ENCODE data around the gene LBH.

Gene LBH

DNA sequence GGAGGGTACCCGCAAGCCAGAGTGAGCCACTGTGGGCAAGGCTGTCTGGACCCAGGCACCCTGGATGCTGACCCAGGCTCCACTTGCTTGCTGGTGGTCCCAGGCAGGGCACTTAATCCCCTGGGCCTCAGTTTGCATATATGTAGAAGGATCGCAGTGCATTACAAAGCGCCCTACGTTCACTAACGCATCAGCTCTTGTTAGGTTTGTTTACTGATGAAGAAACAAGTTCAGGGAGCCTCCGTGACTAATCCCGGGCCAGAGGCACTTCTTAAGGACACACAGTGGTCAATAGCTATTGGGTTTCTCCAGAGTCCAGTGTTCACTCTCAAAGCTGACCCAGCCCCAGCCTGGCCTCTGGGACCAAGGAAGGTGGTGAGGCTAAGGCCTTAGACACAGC, 70.2 kb downstream of the LBH start:
- CTCF ChIA-PET = interaction anchor here (0.7 to 0.9 kb wide), 2 partner anchors 10 to 104 kb away, joined by 3 read pairs; no protein-coding TSS in a partner anchor
- TF ChIP-seq ZNF384 (IDR thresholded peaks at IDR 0.05) = no peak
- no peak for TF ChIP-seq NFRKB (IDR thresholded peaks at IDR 0.05)
- no peak for TF ChIP-seq PKNOX1 (IDR thresholded peaks at IDR 0.05)
- TF ChIP-seq ELF4 (IDR thresholded peaks at IDR 0.05) = no peak
- no peak for TF ChIP-seq FOXK2 (IDR thresholded peaks at IDR 0.05)
- TF ChIP-seq TARDBP (IDR thresholded peaks at IDR 0.05) = no peak
- TF ChIP-seq LEF1 (IDR thresholded peaks at IDR 0.05; ENCODE audit: borderline replicate concordance) = no peak
- no peak for DNase-seq (ENCODE audit: extremely low spot score)
- POLR2A ChIA-PET = no interaction called here

DNA sequence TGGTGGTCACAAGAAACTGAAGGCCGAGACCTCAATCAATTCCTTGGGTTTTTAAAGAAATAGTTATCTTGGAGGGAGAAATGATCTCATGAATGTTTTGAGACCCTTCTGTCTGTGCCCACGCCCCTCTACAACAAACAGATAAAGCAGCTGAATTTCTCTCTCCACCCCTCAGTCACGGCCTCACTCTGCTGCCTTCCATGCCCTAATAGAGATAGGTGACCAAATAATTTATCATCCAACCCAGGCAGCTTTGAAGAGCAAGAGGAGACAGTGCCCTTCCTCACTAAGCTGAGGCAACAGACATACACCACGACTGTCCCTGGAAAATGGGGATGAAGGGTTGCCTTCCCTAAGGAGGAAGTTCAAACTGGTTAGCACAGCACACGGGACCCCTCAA, 71.2 kb downstream of the LBH start:
- CTCF ChIA-PET = no interaction called here
- TF ChIP-seq LEF1 (IDR thresholded peaks at IDR 0.05; ENCODE audit: borderline replicate concordance) (no peak), FOXA1 (IDR thresholded peaks at IDR 0.05) (no peak), ZNF384 (IDR thresholded peaks at IDR 0.05) (no peak), SUZ12 (IDR thresholded peaks at IDR 0.05) (no peak), FOXM1 (IDR thresholded peaks at IDR 0.05; ENCODE audit: borderline replicate concordance) (no peak), CTBP1 (IDR thresholded peaks at IDR 0.05; ENCODE audit: borderline replicate concordance) (no peak)

DNA sequence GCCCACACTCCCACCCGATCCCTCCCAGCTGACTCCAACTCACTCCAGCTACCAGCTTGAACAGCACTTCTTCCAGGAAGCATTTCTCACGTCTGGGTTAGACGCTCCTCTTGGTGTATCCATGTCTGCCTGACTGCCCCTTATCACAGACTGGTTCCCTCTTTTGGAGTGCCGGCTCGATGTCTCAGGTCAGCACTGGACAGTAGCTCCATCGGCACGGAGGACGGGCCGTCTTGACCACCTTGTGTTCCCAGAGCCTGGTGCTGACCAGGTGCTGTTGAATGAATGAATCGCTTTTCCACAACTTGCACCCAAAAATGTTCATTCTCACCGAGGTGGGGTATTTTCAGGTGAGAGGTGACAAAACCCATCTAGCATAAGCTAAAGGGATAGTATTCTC, 71.8 kb downstream of the LBH start:
- CTCF ChIA-PET = no interaction called here

More for the DNA sequence above, 71.2 kb downstream of the LBH start:
- POLR2A ChIA-PET = no interaction called here
- no peak for DNase-seq (ENCODE audit: extremely low spot score)

DNA sequence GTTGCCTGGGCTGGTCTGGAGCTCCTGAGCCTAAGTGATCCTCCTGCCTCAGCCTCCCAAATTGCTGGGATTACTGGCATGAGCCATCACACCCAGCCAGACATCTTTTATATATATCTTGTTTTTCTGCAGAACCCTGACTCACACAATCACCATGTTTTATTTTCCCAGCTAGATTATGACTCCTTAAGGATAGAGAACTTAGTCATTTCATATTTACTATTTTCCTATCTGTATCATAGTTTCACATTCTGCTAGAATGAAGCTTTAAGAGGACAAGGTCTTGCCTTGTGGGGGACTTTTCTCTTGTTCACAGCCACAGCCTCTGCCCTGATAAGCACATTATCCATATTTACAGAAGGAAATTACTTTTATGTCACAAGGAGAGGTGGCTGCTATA, 73.9 kb downstream of the LBH start:
- POLR2A ChIA-PET = no interaction called here
- CTCF ChIA-PET = no interaction called here
- no peak for DNase-seq (ENCODE audit: extremely low spot score)
- TF ChIP-seq HDGF (IDR thresholded peaks at IDR 0.05; ENCODE audit: borderline replicate concordance) = no peak
- TF ChIP-seq PKNOX1 (IDR thresholded peaks at IDR 0.05) = no peak
- TF ChIP-seq FOXM1 (IDR thresholded peaks at IDR 0.05; ENCODE audit: borderline replicate concordance) = no peak
- no peak for TF ChIP-seq NFRKB (IDR thresholded peaks at IDR 0.05)
- no peak for TF ChIP-seq LEF1 (IDR thresholded peaks at IDR 0.05; ENCODE audit: borderline replicate concordance)
- TF ChIP-seq FOXK2 (IDR thresholded peaks at IDR 0.05) = no peak
- no peak for TF ChIP-seq SP1 (IDR thresholded peaks at IDR 0.05)
- TF ChIP-seq BHLHE40 (IDR thresholded peaks at IDR 0.05; ENCODE audit: borderline replicate concordance) = no peak
- TF ChIP-seq SUZ12 (IDR thresholded peaks at IDR 0.05) = no peak
- no peak for TF ChIP-seq L3MBTL2 (conservative IDR thresholded peaks at IDR 0.05)
- no peak for TF ChIP-seq ARNT (IDR thresholded peaks at IDR 0.05)
- TF ChIP-seq FOXA1 (IDR thresholded peaks at IDR 0.05) = no peak
- no peak for TF ChIP-seq ZNF384 (IDR thresholded peaks at IDR 0.05)
- no peak for TF ChIP-seq TARDBP (IDR thresholded peaks at IDR 0.05)

More for the DNA sequence above, 71.8 kb downstream of the LBH start:
- TF ChIP-seq L3MBTL2 (conservative IDR thresholded peaks at IDR 0.05) (no peak), CTBP1 (IDR thresholded peaks at IDR 0.05; ENCODE audit: borderline replicate concordance) (no peak), FOXK2 (IDR thresholded peaks at IDR 0.05) (no peak), LEF1 (IDR thresholded peaks at IDR 0.05; ENCODE audit: borderline replicate concordance) (no peak), BHLHE40 (IDR thresholded peaks at IDR 0.05; ENCODE audit: borderline replicate concordance) (no peak), NFRKB (IDR thresholded peaks at IDR 0.05) (no peak), TARDBP (IDR thresholded peaks at IDR 0.05) (no peak), SUZ12 (IDR thresholded peaks at IDR 0.05) (no peak), HDGF (IDR thresholded peaks at IDR 0.05; ENCODE audit: borderline replicate concordance) (no peak), FOXM1 (IDR thresholded peaks at IDR 0.05; ENCODE audit: borderline replicate concordance) (no peak), PKNOX1 (IDR thresholded peaks at IDR 0.05) (no peak), ZNF384 (IDR thresholded peaks at IDR 0.05) (no peak), FOXA1 (IDR thresholded peaks at IDR 0.05) (no peak), SP1 (IDR thresholded peaks at IDR 0.05) (no peak), ELF4 (IDR thresholded peaks at IDR 0.05) (no peak), ARNT (IDR thresholded peaks at IDR 0.05) (no peak)
- no peak for DNase-seq (ENCODE audit: extremely low spot score)
- POLR2A ChIA-PET = no interaction called here

DNA sequence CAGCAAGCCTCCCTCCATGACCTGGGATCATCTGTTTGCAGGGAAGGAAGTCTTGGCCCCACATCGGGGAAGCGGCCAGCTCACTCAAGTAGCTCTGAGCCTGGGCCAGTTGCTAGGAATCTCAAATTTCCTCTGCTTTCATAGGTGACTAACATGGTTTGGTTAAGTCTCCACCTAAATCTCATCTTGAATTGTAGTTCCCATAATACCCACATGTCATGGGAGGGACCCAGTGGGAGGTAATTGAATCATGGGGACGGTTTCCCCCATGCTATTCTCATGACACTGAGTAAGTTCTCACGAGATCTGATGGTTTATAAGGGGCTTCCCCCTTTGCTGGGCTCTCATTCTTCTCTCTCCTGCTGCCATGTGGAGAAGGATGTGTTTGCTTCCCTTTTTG, 75.2 kb downstream of the LBH start:
- ChIA-PET CTCF (no interaction called here), POLR2A (no interaction called here)
- DNase-seq (ENCODE audit: extremely low spot score) = no peak
- TF ChIP-seq NFRKB (IDR thresholded peaks at IDR 0.05) (no peak), ARNT (IDR thresholded peaks at IDR 0.05) (no peak), CTBP1 (IDR thresholded peaks at IDR 0.05; ENCODE audit: borderline replicate concordance) (no peak), SUZ12 (IDR thresholded peaks at IDR 0.05) (no peak), FOXK2 (IDR thresholded peaks at IDR 0.05) (no peak), SP1 (IDR thresholded peaks at IDR 0.05) (no peak), BHLHE40 (IDR thresholded peaks at IDR 0.05; ENCODE audit: borderline replicate concordance) (no peak), FOXM1 (IDR thresholded peaks at IDR 0.05; ENCODE audit: borderline replicate concordance) (no peak), FOXA1 (IDR thresholded peaks at IDR 0.05) (no peak), ZNF384 (IDR thresholded peaks at IDR 0.05) (no peak)

GRCh38 chr2:30308280-30308679, 76.9 kb downstream of the LBH start:
- ChIA-PET CTCF (no interaction called here), POLR2A (interaction anchor here (0.6 kb wide), 1 partner anchor 386 kb away, joined by 3 read pairs; no protein-coding TSS in a partner anchor)
- TF ChIP-seq SUZ12 (IDR thresholded peaks at IDR 0.05) (no peak), ARNT (IDR thresholded peaks at IDR 0.05) (no peak), FOXK2 (IDR thresholded peaks at IDR 0.05) (no peak), BHLHE40 (IDR thresholded peaks at IDR 0.05; ENCODE audit: borderline replicate concordance) (no peak), ELF4 (IDR thresholded peaks at IDR 0.05) (no peak), FOXM1 (IDR thresholded peaks at IDR 0.05; ENCODE audit: borderline replicate concordance) (no peak), FOXA1 (IDR thresholded peaks at IDR 0.05) (no peak), SP1 (IDR thresholded peaks at IDR 0.05) (no peak), TARDBP (IDR thresholded peaks at IDR 0.05) (no peak), CTBP1 (IDR thresholded peaks at IDR 0.05; ENCODE audit: borderline replicate concordance) (no peak), NFRKB (IDR thresholded peaks at IDR 0.05) (no peak), PKNOX1 (IDR thresholded peaks at IDR 0.05) (no peak), L3MBTL2 (conservative IDR thresholded peaks at IDR 0.05) (no peak), LEF1 (IDR thresholded peaks at IDR 0.05; ENCODE audit: borderline replicate concordance) (no peak), HDGF (IDR thresholded peaks at IDR 0.05; ENCODE audit: borderline replicate concordance) (no peak), ZNF384 (IDR thresholded peaks at IDR 0.05) (no peak)
- DNase-seq (ENCODE audit: extremely low spot score) = no peak

Data from HEK293T (cell line).